Measurements from ENCODE around the gene SAMD8. TPM values are rescaled to one million over a fixed set of nuclear protein-coding genes. Genes with fewer than 3 reads are reported as not detected.

The SAMD8 gene
- total and polyA plus RNA-seq, 10 of the 15 experiments (the other 5 are each of a cell fraction or from before 2014, with no cell fraction given): 2.8 to 26.0 (median 9.3) TPM

DNA sequence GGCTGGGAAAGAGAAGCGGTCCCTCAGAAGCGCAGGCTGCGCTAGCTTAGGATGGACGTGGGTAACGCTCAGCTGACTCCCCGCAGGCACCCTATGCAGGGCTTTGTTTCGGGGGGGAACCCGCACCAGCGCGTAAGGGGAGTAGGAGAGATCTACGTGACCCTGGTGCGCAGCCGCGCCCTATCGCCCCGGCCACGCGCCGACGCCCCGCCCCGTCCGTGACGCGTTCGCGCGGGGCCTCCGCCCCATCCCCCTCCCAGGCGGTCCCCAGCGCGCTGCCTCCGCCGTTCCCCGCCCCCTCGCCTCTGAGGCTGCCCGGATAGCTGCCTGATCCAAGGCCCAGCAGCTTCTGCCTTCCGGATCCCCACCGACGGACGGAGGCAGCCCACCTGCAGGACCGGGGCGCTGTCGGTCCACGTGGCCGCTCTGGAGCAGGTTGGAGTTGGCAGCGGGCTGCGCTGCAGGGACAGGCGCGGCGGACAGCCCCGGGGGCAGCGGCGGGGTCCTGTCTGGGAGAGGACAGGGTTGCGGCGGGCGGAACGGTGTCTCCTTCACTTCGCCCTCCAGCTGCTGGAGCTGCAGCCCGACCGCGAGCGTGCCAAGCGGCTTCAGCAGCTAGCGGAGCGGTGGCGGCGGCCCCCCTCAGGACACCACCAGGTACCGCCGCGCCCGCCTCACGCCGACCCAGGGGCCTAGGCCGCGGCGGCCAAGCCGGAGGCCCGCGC lies 99.0 kb downstream of the SAMD8 start, which contains the start of gene VDAC2 (continued):
- TF ChIP-seq, protein P1, sequence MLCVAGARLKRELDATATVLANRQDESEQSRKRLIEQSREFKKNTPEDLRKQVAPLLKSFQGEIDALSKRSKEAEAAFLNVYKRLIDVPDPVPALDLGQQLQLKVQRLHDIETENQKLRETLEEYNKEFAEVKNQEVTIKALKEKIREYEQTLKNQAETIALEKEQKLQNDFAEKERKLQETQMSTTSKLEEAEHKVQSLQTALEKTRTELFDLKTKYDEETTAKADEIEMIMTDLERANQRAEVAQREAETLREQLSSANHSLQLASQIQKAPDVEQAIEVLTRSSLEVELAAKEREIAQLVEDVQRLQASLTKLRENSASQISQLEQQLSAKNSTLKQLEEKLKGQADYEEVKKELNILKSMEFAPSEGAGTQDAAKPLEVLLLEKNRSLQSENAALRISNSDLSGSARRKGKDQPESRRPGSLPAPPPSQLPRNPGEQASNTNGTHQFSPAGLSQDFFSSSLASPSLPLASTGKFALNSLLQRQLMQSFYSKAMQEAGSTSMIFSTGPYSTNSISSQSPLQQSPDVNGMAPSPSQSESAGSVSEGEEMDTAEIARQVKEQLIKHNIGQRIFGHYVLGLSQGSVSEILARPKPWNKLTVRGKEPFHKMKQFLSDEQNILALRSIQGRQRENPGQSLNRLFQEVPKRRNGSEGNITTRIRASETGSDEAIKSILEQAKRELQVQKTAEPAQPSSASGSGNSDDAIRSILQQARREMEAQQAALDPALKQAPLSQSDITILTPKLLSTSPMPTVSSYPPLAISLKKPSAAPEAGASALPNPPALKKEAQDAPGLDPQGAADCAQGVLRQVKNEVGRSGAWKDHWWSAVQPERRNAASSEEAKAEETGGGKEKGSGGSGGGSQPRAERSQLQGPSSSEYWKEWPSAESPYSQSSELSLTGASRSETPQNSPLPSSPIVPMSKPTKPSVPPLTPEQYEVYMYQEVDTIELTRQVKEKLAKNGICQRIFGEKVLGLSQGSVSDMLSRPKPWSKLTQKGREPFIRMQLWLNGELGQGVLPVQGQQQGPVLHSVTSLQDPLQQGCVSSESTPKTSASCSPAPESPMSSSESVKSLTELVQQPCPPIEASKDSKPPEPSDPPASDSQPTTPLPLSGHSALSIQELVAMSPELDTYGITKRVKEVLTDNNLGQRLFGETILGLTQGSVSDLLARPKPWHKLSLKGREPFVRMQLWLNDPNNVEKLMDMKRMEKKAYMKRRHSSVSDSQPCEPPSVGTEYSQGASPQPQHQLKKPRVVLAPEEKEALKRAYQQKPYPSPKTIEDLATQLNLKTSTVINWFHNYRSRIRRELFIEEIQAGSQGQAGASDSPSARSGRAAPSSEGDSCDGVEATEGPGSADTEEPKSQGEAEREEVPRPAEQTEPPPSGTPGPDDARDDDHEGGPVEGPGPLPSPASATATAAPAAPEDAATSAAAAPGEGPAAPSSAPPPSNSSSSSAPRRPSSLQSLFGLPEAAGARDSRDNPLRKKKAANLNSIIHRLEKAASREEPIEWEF (IDR thresholded peaks at IDR 0.05; ENCODE audit: insufficient replicate concordance, low read depth, low read length): no peak
- TF ChIP-seq MXI1 (IDR thresholded peaks at IDR 0.05; ENCODE audit: low read depth, low read length) (peak; percentile 76), ASH2L (IDR thresholded peaks at IDR 0.05; ENCODE audit: borderline replicate concordance, low read depth) (peak; percentile 18; the same call in 1 of the 2 replicates), RUNX3 (IDR thresholded peaks at IDR 0.05; ENCODE audit: low read length) (peak; percentile 23), TCF12 (IDR thresholded peaks at IDR 0.05; ENCODE audit: low read depth, low read length) (peak; percentile 47; the same call in 1 of the 2 replicates), CBFB (IDR thresholded peaks at IDR 0.05; ENCODE audit: low read depth) (peak; percentile 49), GATAD2B (conservative IDR thresholded peaks at IDR 0.05; ENCODE audit: low read depth) (peak; percentile 71; the same call in 1 of the 2 replicates), GABPA (IDR thresholded peaks at IDR 0.05; ENCODE audit: low read depth) (no peak), HCFC1 (IDR thresholded peaks at IDR 0.05; ENCODE audit: low read length) (peak; percentile 76), ZBED1 (IDR thresholded peaks at IDR 0.05; ENCODE audit: borderline replicate concordance) (no peak; the same call in 1 of the 2 replicates)
- TF ChIP-seq, protein P2, sequence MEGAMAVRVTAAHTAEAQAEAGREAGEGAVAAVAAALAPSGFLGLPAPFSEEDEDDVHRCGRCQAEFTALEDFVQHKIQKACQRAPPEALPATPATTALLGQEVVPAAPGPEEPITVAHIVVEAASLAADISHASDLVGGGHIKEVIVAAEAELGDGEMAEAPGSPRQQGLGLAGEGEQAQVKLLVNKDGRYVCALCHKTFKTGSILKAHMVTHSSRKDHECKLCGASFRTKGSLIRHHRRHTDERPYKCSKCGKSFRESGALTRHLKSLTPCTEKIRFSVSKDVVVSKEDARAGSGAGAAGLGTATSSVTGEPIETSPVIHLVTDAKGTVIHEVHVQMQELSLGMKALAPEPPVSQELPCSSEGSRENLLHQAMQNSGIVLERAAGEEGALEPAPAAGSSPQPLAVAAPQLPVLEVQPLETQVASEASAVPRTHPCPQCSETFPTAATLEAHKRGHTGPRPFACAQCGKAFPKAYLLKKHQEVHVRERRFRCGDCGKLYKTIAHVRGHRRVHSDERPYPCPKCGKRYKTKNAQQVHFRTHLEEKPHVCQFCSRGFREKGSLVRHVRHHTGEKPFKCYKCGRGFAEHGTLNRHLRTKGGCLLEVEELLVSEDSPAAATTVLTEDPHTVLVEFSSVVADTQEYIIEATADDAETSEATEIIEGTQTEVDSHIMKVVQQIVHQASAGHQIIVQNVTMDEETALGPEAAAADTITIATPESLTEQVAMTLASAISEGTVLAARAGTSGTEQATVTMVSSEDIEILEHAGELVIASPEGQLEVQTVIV (IDR thresholded peaks at IDR 0.05; ENCODE audit: borderline replicate concordance, partially characterized antibody): peak; percentile 88
- TF ChIP-seq, protein P3, sequence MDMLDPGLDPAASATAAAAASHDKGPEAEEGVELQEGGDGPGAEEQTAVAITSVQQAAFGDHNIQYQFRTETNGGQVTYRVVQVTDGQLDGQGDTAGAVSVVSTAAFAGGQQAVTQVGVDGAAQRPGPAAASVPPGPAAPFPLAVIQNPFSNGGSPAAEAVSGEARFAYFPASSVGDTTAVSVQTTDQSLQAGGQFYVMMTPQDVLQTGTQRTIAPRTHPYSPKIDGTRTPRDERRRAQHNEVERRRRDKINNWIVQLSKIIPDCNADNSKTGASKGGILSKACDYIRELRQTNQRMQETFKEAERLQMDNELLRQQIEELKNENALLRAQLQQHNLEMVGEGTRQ (IDR thresholded peaks at IDR 0.05; ENCODE audit: borderline replicate concordance, low read depth, low read length): no peak
- TF ChIP-seq, protein P4, sequence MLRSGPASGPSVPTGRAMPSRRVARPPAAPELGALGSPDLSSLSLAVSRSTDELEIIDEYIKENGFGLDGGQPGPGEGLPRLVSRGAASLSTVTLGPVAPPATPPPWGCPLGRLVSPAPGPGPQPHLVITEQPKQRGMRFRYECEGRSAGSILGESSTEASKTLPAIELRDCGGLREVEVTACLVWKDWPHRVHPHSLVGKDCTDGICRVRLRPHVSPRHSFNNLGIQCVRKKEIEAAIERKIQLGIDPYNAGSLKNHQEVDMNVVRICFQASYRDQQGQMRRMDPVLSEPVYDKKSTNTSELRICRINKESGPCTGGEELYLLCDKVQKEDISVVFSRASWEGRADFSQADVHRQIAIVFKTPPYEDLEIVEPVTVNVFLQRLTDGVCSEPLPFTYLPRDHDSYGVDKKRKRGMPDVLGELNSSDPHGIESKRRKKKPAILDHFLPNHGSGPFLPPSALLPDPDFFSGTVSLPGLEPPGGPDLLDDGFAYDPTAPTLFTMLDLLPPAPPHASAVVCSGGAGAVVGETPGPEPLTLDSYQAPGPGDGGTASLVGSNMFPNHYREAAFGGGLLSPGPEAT (IDR thresholded peaks at IDR 0.05; ENCODE audit: low read depth): peak; percentile 90
- TF ChIP-seq, protein P5, sequence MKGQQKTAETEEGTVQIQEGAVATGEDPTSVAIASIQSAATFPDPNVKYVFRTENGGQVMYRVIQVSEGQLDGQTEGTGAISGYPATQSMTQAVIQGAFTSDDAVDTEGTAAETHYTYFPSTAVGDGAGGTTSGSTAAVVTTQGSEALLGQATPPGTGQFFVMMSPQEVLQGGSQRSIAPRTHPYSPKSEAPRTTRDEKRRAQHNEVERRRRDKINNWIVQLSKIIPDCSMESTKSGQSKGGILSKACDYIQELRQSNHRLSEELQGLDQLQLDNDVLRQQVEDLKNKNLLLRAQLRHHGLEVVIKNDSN (IDR thresholded peaks at IDR 0.05; ENCODE audit: borderline replicate concordance, extremely low read length, insufficient read depth, low read depth, low read length): peak; percentile 33
- TF ChIP-seq, protein P6, sequence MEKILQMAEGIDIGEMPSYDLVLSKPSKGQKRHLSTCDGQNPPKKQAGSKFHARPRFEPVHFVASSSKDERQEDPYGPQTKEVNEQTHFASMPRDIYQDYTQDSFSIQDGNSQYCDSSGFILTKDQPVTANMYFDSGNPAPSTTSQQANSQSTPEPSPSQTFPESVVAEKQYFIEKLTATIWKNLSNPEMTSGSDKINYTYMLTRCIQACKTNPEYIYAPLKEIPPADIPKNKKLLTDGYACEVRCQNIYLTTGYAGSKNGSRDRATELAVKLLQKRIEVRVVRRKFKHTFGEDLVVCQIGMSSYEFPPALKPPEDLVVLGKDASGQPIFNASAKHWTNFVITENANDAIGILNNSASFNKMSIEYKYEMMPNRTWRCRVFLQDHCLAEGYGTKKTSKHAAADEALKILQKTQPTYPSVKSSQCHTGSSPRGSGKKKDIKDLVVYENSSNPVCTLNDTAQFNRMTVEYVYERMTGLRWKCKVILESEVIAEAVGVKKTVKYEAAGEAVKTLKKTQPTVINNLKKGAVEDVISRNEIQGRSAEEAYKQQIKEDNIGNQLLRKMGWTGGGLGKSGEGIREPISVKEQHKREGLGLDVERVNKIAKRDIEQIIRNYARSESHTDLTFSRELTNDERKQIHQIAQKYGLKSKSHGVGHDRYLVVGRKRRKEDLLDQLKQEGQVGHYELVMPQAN (conservative IDR thresholded peaks at IDR 0.05): peak; percentile 96

Data from GM12878 (cell line).